GM10847 (cell line): Measurements from ENCODE around the gene PPP6R3.

Experiments
- POLR2A ChIP-seq: IDR thresholded peaks from 2 replicates; pipeline ENCODE4 v1.6.1; 2011; ENCODE audit not compliant: insufficient read length; ENCODE audit errors: extremely low read depth

The PPP6R3 gene

GRCh38 chr11:68442433-68442832, 18.1 kb upstream of the PPP6R3 start:
- TF ChIP-seq POLR2A: no peak

GRCh38 chr11:68444566-68444965, 16.0 kb upstream of the PPP6R3 start:
- TF ChIP-seq POLR2A: no peak

- no peak for TF ChIP-seq POLR2A
Observed at GRCh38 chr11:68445531-68446035, 15.0 kb upstream of the PPP6R3 start.

GRCh38 chr11:68446046-68446725, 14.4 kb upstream of the PPP6R3 start:
- no peak for TF ChIP-seq POLR2A

GRCh38 chr11:68447015-68447801, 13.3 kb upstream of the PPP6R3 start:
- TF ChIP-seq POLR2A: no peak

- TF ChIP-seq POLR2A: no peak
Observed at GRCh38 chr11:68448604-68449011, 11.9 kb upstream of the PPP6R3 start.

GRCh38 chr11:68449951-68450350, 10.6 kb upstream of the PPP6R3 start:
- TF ChIP-seq POLR2A: no peak

- no peak for TF ChIP-seq POLR2A
Observed at GRCh38 chr11:68450711-68451110, 9.8 kb upstream of the PPP6R3 start.

- no peak for TF ChIP-seq POLR2A
Observed at GRCh38 chr11:68454767-68455166, 5.8 kb upstream of the PPP6R3 start.

- no peak for TF ChIP-seq POLR2A
Observed at GRCh38 chr11:68455485-68455884, 5.1 kb upstream of the PPP6R3 start.

- no peak for TF ChIP-seq POLR2A
Observed at GRCh38 chr11:68457216-68457897, 3.2 kb upstream of the PPP6R3 start.

GRCh38 chr11:68457898-68458249, 2.7 kb upstream of the PPP6R3 start:
- TF ChIP-seq POLR2A: no peak

- no peak for TF ChIP-seq POLR2A
Observed at GRCh38 chr11:68459886-68460740, 439 bp upstream of the PPP6R3 start.

GRCh38 chr11:68461575-68461917, 994 bp downstream of the PPP6R3 start:
- no peak for TF ChIP-seq POLR2A

GRCh38 chr11:68463714-68464113, 3.2 kb downstream of the PPP6R3 start:
- no peak for TF ChIP-seq POLR2A
